Activated naive CD8-positive, alpha-beta T cell treated with anti-CD3 and anti-CD28 coated beads for 36 hours (primary cell): ENCODE data around the gene TSEN34. TPM values are rescaled to one million over a fixed set of nuclear protein-coding genes. Genes with fewer than 3 reads are reported as not detected.
"Not testable (repeated sequence)": the region's sequence is repeated elsewhere in the genome, so short reads cannot be mapped to it uniquely, and the experiment has no call there.

Source experiments
- DNase-seq: peaks from one replicate; pipeline ENCODE4 v3.0.0; 2021
- H3K27ac Mint-ChIP-seq: one replicate; pipeline ENCODE4 v1.8.0; 2022; ENCODE audit warnings: mild to moderate bottlenecking, moderate library complexity, mixed read lengths
- H3K27me3 Mint-ChIP-seq: one replicate; pipeline ENCODE4 v1.8.0; 2022; ENCODE audit warnings: mild to moderate bottlenecking, mixed read lengths
- H3K36me3 Mint-ChIP-seq: one replicate; pipeline ENCODE4 v1.8.0; 2021; ENCODE audit warnings: mild to moderate bottlenecking, mixed read lengths
- H3K4me1 Mint-ChIP-seq: one replicate; pipeline ENCODE4 v1.8.0; 2021; ENCODE audit warnings: mixed read lengths
- H3K4me3 Mint-ChIP-seq: one replicate; pipeline ENCODE4 v1.8.0; 2022; ENCODE audit warnings: mild to moderate bottlenecking, moderate library complexity, mixed read lengths
- H3K9me3 Mint-ChIP-seq: one replicate; pipeline ENCODE4 v1.8.0; 2022; ENCODE audit warnings: mixed read lengths
- total RNA-seq, 2 experiments: library from RNA; stranded (reverse); gene quantifications; one replicate each; pipeline ENCODE4 v1.2.3, GENCODE V29; 2021

TSEN34 gene
- total RNA-seq, 2 experiments from 2014 or later = 15.5 to 16.4 TPM

- DNase-seq = no peak
- H3K4me3 Mint-ChIP-seq = no peak overlapping the region
- H3K4me1 Mint-ChIP-seq = peaks cover 37% of the 10 kb centered on the region
- no peaks in the 10 kb centered on the region for H3K27me3 Mint-ChIP-seq
- H3K27ac Mint-ChIP-seq = peak overlapping the region; percentile 6
- H3K9me3 Mint-ChIP-seq = no peaks in the 10 kb centered on the region
- H3K36me3 Mint-ChIP-seq = peaks cover 27% of the 10 kb centered on the region
Measured at GRCh38 chr19:54156490-54156889, 34.6 kb upstream of the TSEN34 start.

DNA sequence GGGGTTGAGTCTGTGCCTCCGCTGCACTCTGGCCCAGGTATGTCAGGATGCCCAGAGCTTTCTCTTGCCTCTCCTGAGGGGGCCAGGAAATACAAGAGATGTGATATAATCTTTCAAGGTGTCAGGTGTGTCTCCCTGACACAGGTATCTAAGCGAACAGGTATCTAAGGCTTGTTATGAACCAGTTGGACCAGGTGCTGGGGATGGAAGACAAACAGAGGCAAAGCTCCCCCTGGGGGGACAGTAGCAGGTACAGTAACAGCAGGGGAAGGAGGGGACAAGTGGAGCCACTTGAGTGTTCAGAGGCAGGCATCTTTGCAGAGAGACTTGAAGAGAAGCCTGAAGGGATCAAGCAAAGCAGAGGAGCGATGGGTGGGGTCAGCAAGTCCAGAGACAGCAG lies 34.2 kb upstream of the TSEN34 start:
- Mint-ChIP-seq H3K27me3 (no peaks in the 10 kb centered on the region), H3K36me3 (peaks cover 27% of the 10 kb centered on the region), H3K4me1 (peaks cover 37% of the 10 kb centered on the region), H3K27ac (peak overlapping the region; percentile 6), H3K9me3 (no peaks in the 10 kb centered on the region), H3K4me3 (no peak overlapping the region)
- DNase-seq = no peak

- DNase-seq = peak; percentile 57
- peak overlapping the region; percentile 98 for H3K27ac Mint-ChIP-seq
- peak overlapping the region; percentile 98 for H3K4me3 Mint-ChIP-seq
- H3K36me3 Mint-ChIP-seq = peaks cover 20% of the 10 kb centered on the region
- H3K9me3 Mint-ChIP-seq = no peaks in the 10 kb centered on the region
- peaks cover 41% of the 10 kb centered on the region for H3K4me1 Mint-ChIP-seq
- H3K27me3 Mint-ChIP-seq = peaks cover 11% of the 10 kb centered on the region
Measured at GRCh38 chr19:54158812-54159351, 32.2 kb upstream of the TSEN34 start.

DNA sequence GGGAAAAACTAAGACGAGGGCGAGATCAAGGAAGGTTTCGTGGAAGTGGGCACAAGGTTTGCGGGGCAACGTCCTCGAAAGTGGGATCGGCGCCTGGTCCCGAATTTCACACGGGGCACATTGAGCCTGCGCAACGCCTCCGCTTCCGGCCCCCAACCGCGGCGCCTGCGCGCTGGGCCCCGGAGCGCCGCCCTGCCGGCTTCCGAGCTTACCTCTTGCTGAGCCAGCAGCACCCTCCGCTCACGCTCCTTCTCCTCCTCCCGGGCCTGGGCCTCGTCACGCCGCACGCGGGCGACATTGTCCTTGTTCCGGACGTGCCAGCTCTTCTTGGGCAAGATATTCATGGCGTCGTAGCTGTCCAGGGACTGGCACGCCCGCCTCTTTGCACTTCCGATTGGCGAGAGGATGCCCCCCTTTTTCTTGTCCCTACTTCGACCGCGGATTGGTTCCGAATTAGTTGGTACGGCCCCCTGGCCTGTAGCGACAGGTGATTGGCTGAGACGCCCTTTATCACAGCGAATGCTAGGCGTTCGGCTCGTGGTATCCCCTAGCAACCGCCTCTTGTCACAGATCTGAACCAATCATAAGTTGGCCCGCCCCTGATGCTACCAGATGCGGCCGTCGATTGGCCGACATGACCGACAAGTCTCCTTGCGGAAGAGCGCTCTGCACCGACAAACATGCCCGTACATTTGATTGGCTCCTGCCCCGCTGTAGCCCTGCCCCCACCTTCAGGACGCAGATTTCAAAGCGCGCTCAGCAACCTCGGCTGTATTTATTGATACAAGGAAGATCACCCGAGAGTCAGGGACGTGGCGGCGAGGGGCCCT lies 31.5 kb upstream of the TSEN34 start, which contains the start of gene LENG1:
Gene LENG1, minus strand, starts transcription at position 370 of the 830 bp plus-strand sequence. Its CDS starts 26 bp downstream, at position 344.
- peaks cover 17% of the 10 kb centered on the region for H3K27me3 Mint-ChIP-seq
- peak; percentile 97 for DNase-seq
- peaks cover 13% of the 10 kb centered on the region for H3K36me3 Mint-ChIP-seq

GRCh38 chr19:54160182-54160811 lies 30.8 kb upstream of the TSEN34 start:
- Mint-ChIP-seq H3K4me3 (peak overlapping the region; percentile 98), H3K36me3 (peaks cover 7% of the 10 kb centered on the region), H3K27me3 (peaks cover 25% of the 10 kb centered on the region), H3K4me1 (peaks cover 35% of the 10 kb centered on the region), H3K27ac (peak overlapping the region; percentile 98), H3K9me3 (no peaks in the 10 kb centered on the region)
- DNase-seq = peak; percentile 19

More for the DNA sequence above, 31.5 kb upstream of the TSEN34 start, which contains the start of gene LENG1:
- Mint-ChIP-seq H3K4me3 (peak within 1 kb of the TSS; percentile 98), H3K27ac (peak within 1 kb of the TSS; percentile 98), H3K9me3 (no peaks in the 10 kb centered on the region), H3K4me1 (peaks cover 40% of the 10 kb centered on the region)

- H3K4me1 Mint-ChIP-seq = peaks cover 35% of the 10 kb centered on the region
- peaks cover 30% of the 10 kb centered on the region for H3K27me3 Mint-ChIP-seq
- H3K4me3 Mint-ChIP-seq = peak overlapping the region; percentile 98
- DNase-seq = no peak
- peaks cover 6% of the 10 kb centered on the region for H3K36me3 Mint-ChIP-seq
- peak overlapping the region; percentile 98 for H3K27ac Mint-ChIP-seq
- no peaks in the 10 kb centered on the region for H3K9me3 Mint-ChIP-seq
Measured at GRCh38 chr19:54160854-54161253, 30.3 kb upstream of the TSEN34 start.

- no peak overlapping the region for H3K27ac Mint-ChIP-seq
- no peaks in the 10 kb centered on the region for H3K36me3 Mint-ChIP-seq
- H3K9me3 Mint-ChIP-seq = no peaks in the 10 kb centered on the region
- H3K27me3 Mint-ChIP-seq = peaks cover 38% of the 10 kb centered on the region
- DNase-seq = peak; percentile 76
- H3K4me1 Mint-ChIP-seq = peaks cover 32% of the 10 kb centered on the region
- H3K4me3 Mint-ChIP-seq = peak overlapping the region; percentile 77
Measured at GRCh38 chr19:54162241-54162805, 28.8 kb upstream of the TSEN34 start.

DNA sequence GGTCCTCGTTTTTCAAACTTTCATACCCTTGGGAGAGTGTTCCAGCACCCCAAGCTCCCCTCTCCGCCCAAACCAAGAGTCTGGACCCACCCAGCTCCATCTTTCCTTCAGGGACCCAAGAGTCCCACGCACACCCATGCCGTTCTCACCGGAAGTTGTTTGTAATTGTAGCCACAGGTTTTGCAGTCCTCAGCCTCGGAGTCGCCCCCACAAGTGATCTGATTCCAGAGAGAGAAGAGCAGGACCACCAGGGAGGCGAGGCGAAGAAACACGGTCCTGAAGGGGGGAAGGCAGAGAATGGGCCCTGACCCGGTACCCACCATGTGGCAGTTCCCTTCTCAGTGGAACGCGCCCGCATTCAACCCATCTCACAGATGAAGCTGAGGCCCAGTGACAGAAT lies 28.2 kb upstream of the TSEN34 start:
- peaks cover 38% of the 10 kb centered on the region for H3K27me3 Mint-ChIP-seq
- H3K27ac Mint-ChIP-seq = no peak overlapping the region
- no peaks in the 10 kb centered on the region for H3K9me3 Mint-ChIP-seq
- peaks cover 32% of the 10 kb centered on the region for H3K4me1 Mint-ChIP-seq
- H3K4me3 Mint-ChIP-seq = peak overlapping the region; percentile 33
- no peak for DNase-seq
- no peaks in the 10 kb centered on the region for H3K36me3 Mint-ChIP-seq

GRCh38 chr19:54164369-54165068 lies 26.6 kb upstream of the TSEN34 start:
- H3K27me3 Mint-ChIP-seq = peaks cover 38% of the 10 kb centered on the region
- H3K9me3 Mint-ChIP-seq = no peaks in the 10 kb centered on the region
- H3K4me3 Mint-ChIP-seq = peak overlapping the region; percentile 18
- H3K36me3 Mint-ChIP-seq = no peaks in the 10 kb centered on the region
- peak; percentile 54 for DNase-seq
- H3K27ac Mint-ChIP-seq = no peak overlapping the region
- peaks cover 28% of the 10 kb centered on the region for H3K4me1 Mint-ChIP-seq

- H3K27ac Mint-ChIP-seq = no peak overlapping the region
- no peak for DNase-seq
- peaks cover 38% of the 10 kb centered on the region for H3K27me3 Mint-ChIP-seq
- H3K4me1 Mint-ChIP-seq = peaks cover 28% of the 10 kb centered on the region
- no peak overlapping the region for H3K4me3 Mint-ChIP-seq
- H3K9me3 Mint-ChIP-seq = no peaks in the 10 kb centered on the region
- no peaks in the 10 kb centered on the region for H3K36me3 Mint-ChIP-seq
Measured at GRCh38 chr19:54165222-54165621, 25.9 kb upstream of the TSEN34 start.

DNA sequence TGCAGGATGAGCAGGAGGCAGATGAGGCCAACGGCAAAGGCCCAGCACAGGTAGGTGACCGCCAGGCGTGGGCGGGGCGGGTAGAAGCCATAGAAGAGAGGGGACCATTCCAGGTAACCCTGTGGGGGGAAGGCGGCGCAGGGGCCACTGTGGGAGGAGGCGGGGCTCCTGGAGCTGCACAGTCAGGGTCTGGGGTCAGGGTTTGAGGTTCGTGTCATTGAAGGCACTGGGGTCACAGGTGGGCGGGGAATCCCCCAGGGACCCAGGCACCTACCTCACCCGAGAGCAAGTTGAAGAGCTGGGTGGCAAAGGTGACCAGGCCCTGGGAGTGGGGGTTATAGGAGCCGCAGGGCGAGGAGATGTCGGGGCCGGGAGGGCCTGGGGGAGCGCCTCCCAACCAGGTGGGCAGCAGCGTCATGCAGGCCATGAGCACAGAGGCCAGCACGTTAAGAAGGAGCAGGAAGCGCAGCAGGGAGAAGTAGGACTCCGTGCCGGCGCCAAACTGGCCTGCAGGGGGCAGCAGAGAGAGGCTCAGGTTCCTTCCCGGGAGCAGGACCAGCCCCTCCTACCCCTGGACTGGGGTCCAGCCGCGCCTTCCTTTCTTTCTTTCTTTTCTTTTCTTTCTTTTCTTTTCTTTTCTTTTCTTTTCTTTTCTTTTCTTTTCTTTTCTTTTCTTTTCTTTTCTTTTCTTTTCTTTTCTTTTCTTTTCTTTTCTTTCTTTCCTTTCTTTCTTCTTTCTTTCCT lies 22.8 kb upstream of the TSEN34 start:
- no peaks in the 10 kb centered on the region for H3K9me3 Mint-ChIP-seq
- peaks cover 33% of the 10 kb centered on the region for H3K27me3 Mint-ChIP-seq
- H3K27ac Mint-ChIP-seq = no peak overlapping the region
- no peak overlapping the region for H3K4me3 Mint-ChIP-seq
- peaks cover 13% of the 10 kb centered on the region for H3K4me1 Mint-ChIP-seq
- peak; percentile 88 for DNase-seq
- H3K36me3 Mint-ChIP-seq = no peaks in the 10 kb centered on the region

GRCh38 chr19:54169149-54169740 lies 21.9 kb upstream of the TSEN34 start:
- Mint-ChIP-seq H3K27ac (no peak overlapping the region), H3K4me1 (peaks cover 11% of the 10 kb centered on the region), H3K36me3 (no peaks in the 10 kb centered on the region), H3K9me3 (no peaks in the 10 kb centered on the region), H3K4me3 (no peak overlapping the region), H3K27me3 (peaks cover 24% of the 10 kb centered on the region)
- no peak for DNase-seq

- not testable (repeated sequence) for H3K36me3 Mint-ChIP-seq, H3K27me3 Mint-ChIP-seq, H3K4me3 Mint-ChIP-seq, DNase-seq, H3K9me3 Mint-ChIP-seq, H3K27ac Mint-ChIP-seq, H3K4me1 Mint-ChIP-seq
Measured at GRCh38 chr19:54171736-54172431, 19.2 kb upstream of the TSEN34 start.
